ENCODE measurements around the gene ADGRL1.

DNA sequence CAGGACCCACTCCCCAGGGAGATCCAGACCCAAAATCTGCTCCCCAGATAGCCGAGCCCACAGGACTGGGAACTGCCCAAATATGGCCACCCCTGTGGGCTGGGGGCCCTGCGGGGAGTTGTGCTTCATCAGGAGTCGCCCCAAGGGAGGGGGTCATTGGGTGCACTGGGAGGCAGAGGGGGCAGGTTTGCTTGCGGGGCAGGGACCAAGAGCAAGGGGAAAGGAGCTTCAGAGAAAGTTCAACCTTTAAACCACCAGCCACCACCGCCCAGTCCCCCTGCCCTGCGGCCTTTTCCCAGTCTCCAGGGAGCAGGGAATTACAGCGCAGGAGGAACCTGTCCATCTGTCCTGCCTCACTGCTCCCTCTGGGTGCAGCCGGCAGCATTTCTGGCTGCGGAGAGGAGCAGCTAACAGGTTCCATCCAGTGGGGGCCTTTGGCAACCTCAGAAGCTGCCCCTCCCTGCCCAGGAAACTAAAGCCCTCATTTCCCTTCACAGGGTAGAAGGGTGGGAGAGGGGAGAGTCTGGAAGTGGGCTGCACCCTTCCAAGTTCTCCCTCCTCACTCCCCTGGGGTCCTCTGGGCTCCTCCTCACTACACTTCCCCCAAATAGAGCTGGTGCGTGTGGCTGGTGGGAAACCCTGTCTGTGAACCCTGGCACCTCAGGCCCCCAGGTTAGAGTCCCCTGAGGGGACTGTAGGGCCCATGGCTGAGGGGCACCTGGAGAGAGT lies 55.8 kb downstream of the ADGRL1 start:
- TF ChIP-seq, protein P1, sequence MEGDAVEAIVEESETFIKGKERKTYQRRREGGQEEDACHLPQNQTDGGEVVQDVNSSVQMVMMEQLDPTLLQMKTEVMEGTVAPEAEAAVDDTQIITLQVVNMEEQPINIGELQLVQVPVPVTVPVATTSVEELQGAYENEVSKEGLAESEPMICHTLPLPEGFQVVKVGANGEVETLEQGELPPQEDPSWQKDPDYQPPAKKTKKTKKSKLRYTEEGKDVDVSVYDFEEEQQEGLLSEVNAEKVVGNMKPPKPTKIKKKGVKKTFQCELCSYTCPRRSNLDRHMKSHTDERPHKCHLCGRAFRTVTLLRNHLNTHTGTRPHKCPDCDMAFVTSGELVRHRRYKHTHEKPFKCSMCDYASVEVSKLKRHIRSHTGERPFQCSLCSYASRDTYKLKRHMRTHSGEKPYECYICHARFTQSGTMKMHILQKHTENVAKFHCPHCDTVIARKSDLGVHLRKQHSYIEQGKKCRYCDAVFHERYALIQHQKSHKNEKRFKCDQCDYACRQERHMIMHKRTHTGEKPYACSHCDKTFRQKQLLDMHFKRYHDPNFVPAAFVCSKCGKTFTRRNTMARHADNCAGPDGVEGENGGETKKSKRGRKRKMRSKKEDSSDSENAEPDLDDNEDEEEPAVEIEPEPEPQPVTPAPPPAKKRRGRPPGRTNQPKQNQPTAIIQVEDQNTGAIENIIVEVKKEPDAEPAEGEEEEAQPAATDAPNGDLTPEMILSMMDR (IDR thresholded peaks at IDR 0.05) = no peak
- TF ChIP-seq POLR2A (IDR thresholded peaks at IDR 0.05) = no peak

Data from right lobe of liver (tissue), 4 donors.